GM12878 (cell line): ENCODE measurements around the gene IQCF2. TPM values are rescaled to one million over a fixed set of nuclear protein-coding genes. Genes with fewer than 3 reads are reported as not detected.

Experiments
- BRCA1 ChIP-seq: IDR thresholded peaks from 2 replicates; pipeline ENCODE4 v1.6.1; 2011; ENCODE audit warnings: low read depth, low read length, improper control_type of control experiment
- DPF2 ChIP-seq: fragments of 450-650 bp; IDR thresholded peaks from 2 replicates; pipeline ENCODE4 v1.6.1; 2017; ENCODE audit warnings: mild to moderate bottlenecking
- E2F8 ChIP-seq: fragments of 450-650 bp; IDR thresholded peaks from 2 replicates; pipeline ENCODE4 v1.6.1; 2018; ENCODE audit warnings: mild to moderate bottlenecking, low read depth, moderate library complexity; ENCODE audit not compliant: partially characterized antibody
- HSF1 ChIP-seq: fragments of 150-350 bp; IDR thresholded peaks from 2 replicates; pipeline ENCODE4 v1.6.1; 2014; ENCODE audit warnings: mild to moderate bottlenecking, low read depth, low read length
- JUNB ChIP-seq: IDR thresholded peaks from 2 replicates; pipeline ENCODE4 v1.6.1; 2016; ENCODE audit warnings: antibody characterized with exemption, mild to moderate bottlenecking
- LARP7 ChIP-seq: fragments of 450-650 bp; IDR thresholded peaks from 2 replicates; pipeline ENCODE4 v1.6.1; 2017; ENCODE audit warnings: mild to moderate bottlenecking
- NFXL1 ChIP-seq: fragments of 450-650 bp; IDR thresholded peaks from 2 replicates; pipeline ENCODE4 v1.6.1; 2017; ENCODE audit warnings: antibody characterized with exemption, mild to moderate bottlenecking, borderline replicate concordance
- SMAD1 ChIP-seq: fragments of 450-650 bp; IDR thresholded peaks from 2 replicates; pipeline ENCODE4 v1.6.1; 2018; ENCODE audit warnings: mild to moderate bottlenecking, low read depth; ENCODE audit not compliant: partially characterized antibody
- polyA plus RNA-seq, 11 experiments: library from polyadenylated mRNA; depleted of rRNA in 4 of 11; unstranded in 6 of 11; stranded (reverse) in 5 of 11; fragments of >200 nt; fragmentation: Nextera tagmentation in 4 of 11; fragmentation: Illumina TruSeq in 1 of 11; extraction: Ambion mirVana in 4 of 11; extraction: Trizol in 1 of 11; gene quantifications; 1 replicate in 1 of 11; 2 replicates in 10 of 11; pipeline versions ENCODE4 v1.2.1 to v1.2.3, GENCODE V29; 2011 to 2016; ENCODE audit warnings: inconsistent platforms in 2 of 11, missing spikeins in 2 of 11, low read depth in 1 of 11
- total RNA-seq, 4 experiments: library from RNA; depleted of rRNA in 3 of 4; stranded (reverse); fragments of >200 nt in 3 of 4; fragmentation: Illumina TruSeq in 1 of 4; extraction: Trizol in 1 of 4; gene quantifications; 2 replicates each; pipeline versions ENCODE4 v1.2.1 to v1.2.3, GENCODE V29; 2013 to 2021
- TF ChIP-seq, protein P1 (sequence below): fragments of 450-650 bp; conservative IDR thresholded peaks from 2 replicates; pipeline ENCODE4 v1.6.1; 2017; ENCODE audit warnings: mild to moderate bottlenecking, moderate library complexity
- TF ChIP-seq, protein P2 (sequence below): fragments of 450-650 bp; IDR thresholded peaks from 2 replicates; pipeline ENCODE4 v1.6.1; 2017; ENCODE audit warnings: low read depth, mild to moderate bottlenecking, moderate library complexity

IQCF2 gene
- total and polyA plus RNA-seq, 10 of the 15 experiments (the other 5 are each of a cell fraction or from before 2014, with no cell fraction given), result not detected

- TF ChIP-seq, protein P1, sequence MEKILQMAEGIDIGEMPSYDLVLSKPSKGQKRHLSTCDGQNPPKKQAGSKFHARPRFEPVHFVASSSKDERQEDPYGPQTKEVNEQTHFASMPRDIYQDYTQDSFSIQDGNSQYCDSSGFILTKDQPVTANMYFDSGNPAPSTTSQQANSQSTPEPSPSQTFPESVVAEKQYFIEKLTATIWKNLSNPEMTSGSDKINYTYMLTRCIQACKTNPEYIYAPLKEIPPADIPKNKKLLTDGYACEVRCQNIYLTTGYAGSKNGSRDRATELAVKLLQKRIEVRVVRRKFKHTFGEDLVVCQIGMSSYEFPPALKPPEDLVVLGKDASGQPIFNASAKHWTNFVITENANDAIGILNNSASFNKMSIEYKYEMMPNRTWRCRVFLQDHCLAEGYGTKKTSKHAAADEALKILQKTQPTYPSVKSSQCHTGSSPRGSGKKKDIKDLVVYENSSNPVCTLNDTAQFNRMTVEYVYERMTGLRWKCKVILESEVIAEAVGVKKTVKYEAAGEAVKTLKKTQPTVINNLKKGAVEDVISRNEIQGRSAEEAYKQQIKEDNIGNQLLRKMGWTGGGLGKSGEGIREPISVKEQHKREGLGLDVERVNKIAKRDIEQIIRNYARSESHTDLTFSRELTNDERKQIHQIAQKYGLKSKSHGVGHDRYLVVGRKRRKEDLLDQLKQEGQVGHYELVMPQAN, result no peak
- no peak for TF ChIP-seq E2F8
- TF ChIP-seq, protein P2, sequence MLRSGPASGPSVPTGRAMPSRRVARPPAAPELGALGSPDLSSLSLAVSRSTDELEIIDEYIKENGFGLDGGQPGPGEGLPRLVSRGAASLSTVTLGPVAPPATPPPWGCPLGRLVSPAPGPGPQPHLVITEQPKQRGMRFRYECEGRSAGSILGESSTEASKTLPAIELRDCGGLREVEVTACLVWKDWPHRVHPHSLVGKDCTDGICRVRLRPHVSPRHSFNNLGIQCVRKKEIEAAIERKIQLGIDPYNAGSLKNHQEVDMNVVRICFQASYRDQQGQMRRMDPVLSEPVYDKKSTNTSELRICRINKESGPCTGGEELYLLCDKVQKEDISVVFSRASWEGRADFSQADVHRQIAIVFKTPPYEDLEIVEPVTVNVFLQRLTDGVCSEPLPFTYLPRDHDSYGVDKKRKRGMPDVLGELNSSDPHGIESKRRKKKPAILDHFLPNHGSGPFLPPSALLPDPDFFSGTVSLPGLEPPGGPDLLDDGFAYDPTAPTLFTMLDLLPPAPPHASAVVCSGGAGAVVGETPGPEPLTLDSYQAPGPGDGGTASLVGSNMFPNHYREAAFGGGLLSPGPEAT, result no peak
- no peak for TF ChIP-seq BRCA1
- TF ChIP-seq LARP7, result no peak
- no peak for TF ChIP-seq HSF1
- no peak for TF ChIP-seq NFXL1
- no peak for TF ChIP-seq JUNB
- no peak for TF ChIP-seq SMAD1
- no peak for TF ChIP-seq DPF2
- TF ChIP-seq, all 136 proteins: peak for 0
These were observed 47.9 kb upstream of the IQCF2 start (continued) for GRCh38 chr3:51813539-51813938.
